HG03571 (cell line): Measurements from ENCODE around the gene MAFF.
"Not testable (repeated sequence)": the region's sequence is repeated elsewhere in the genome, so short reads cannot be mapped to it uniquely, and the experiment has no call there.

Experiments used
- ATAC-seq: cut with Tn5 transposase; IDR thresholded peaks from one replicate; pipeline ENCODE4 v1.9.1; 2021; ENCODE audit not compliant: unreplicated experiment

The MAFF gene

GRCh38 chr22:38201711-38202436 is at the start of gene MAFF:
TSS of gene MAFF (plus strand) at chr22:38201994. CDS start at chr22:38213854, 11,860 bp downstream.
- peak; percentile 46 for ATAC-seq

- ATAC-seq: no peak
These were observed 47.8 kb upstream of the MAFF start for GRCh38 chr22:38153821-38154562.

- not testable (repeated sequence) for ATAC-seq
These were observed 47.3 kb upstream of the MAFF start for GRCh38 chr22:38154563-38154915.

- ATAC-seq: no peak
These were observed 46.1 kb upstream of the MAFF start for GRCh38 chr22:38155703-38156102.

- no peak for ATAC-seq
These were observed 38.6 kb upstream of the MAFF start for GRCh38 chr22:38162881-38163843.

GRCh38 chr22:38163844-38164550 is 37.8 kb upstream of the MAFF start:
- ATAC-seq: no peak

- ATAC-seq: no peak
These were observed 37.3 kb upstream of the MAFF start for GRCh38 chr22:38164551-38164918.

GRCh38 chr22:38165922-38166593 is 35.7 kb upstream of the MAFF start:
- no peak for ATAC-seq

- no peak for ATAC-seq
These were observed 33.8 kb upstream of the MAFF start for GRCh38 chr22:38167988-38168407.

- ATAC-seq: no peak
These were observed 32.7 kb upstream of the MAFF start for GRCh38 chr22:38169116-38169515.

GRCh38 chr22:38170469-38170868 is 31.3 kb upstream of the MAFF start:
- ATAC-seq: no peak

GRCh38 chr22:38171927-38172831 is 29.6 kb upstream of the MAFF start:
- ATAC-seq: no peak

GRCh38 chr22:38172832-38173640 is 28.8 kb upstream of the MAFF start:
- ATAC-seq: no peak

GRCh38 chr22:38173641-38173906 is 28.2 kb upstream of the MAFF start:
- ATAC-seq: no peak

- ATAC-seq: no peak
These were observed 27.2 kb upstream of the MAFF start for GRCh38 chr22:38174626-38175025.

- ATAC-seq: no peak
These were observed 26.3 kb upstream of the MAFF start for GRCh38 chr22:38175206-38176118.

- no peak for ATAC-seq
These were observed 25.5 kb upstream of the MAFF start for GRCh38 chr22:38176170-38176741.
